K562 (cell line): ENCODE results near the gene KLHL33.

Source experiments
- AFF4 ChIP-seq: sonication (generic); formaldehyde crosslinking; IDR thresholded peaks from 2 replicates; pipeline ENCODE4 v1.8.0; 2023; ENCODE audit warnings: mild to moderate bottlenecking, missing genetic modification reagents
- CEBPB ChIP-seq: fragments of 450-650 bp; IDR thresholded peaks from 2 replicates; pipeline ENCODE4 v1.6.1; 2016; ENCODE audit warnings: missing genetic modification characterization, missing compliant biosample characterization
- CTCF ChIP-seq, 3 experiments: IDR thresholded peaks in 2 of 3; conservative IDR thresholded peaks in 1 of 3; 2 replicates each; pipeline ENCODE4 v1.5.1; 2011 to 2012; ENCODE audit warnings: low read length in 3 of 3, mild to moderate bottlenecking in 3 of 3, control low read depth in 2 of 3, improper control_type of control experiment in 1 of 3, inconsistent platforms in 1 of 3, low read depth in 1 of 3, mixed read lengths in 1 of 3, moderate library complexity in 1 of 3; ENCODE audit not compliant: insufficient read depth in 2 of 3
- E4F1 ChIP-seq: fragments of 250-450 bp; sonication (Bioruptor Pico); IDR thresholded peaks from 2 replicates; pipeline ENCODE4 v1.5.0; 2021; ENCODE audit warnings: mild to moderate bottlenecking, borderline replicate concordance
- ELF1 ChIP-seq: fragments of 200-800 bp; sonication (Bioruptor generic); IDR thresholded peaks from 2 replicates; pipeline ENCODE4 v1.6.1; 2016; ENCODE audit warnings: missing genetic modification characterization, missing compliant biosample characterization
- FOXM1 ChIP-seq, 2 experiments: fragments of 450-650 bp in 1 of 2; sonication (generic) in 1 of 2; formaldehyde crosslinking in 1 of 2; IDR thresholded peaks; 2 replicates each; pipeline versions ENCODE4 v1.6.1 to v1.9.0; 2017 to 2022; ENCODE audit warnings: low read depth in 2 of 2, mild to moderate bottlenecking in 2 of 2, missing genetic modification reagents in 1 of 2, moderate library complexity in 1 of 2
- HBP1 ChIP-seq: fragments of 450-650 bp; formaldehyde crosslinking; IDR thresholded peaks from 2 replicates; pipeline ENCODE4 v1.4.0; 2022; ENCODE audit warnings: missing genetic modification characterization
- PHF8 ChIP-seq: fragments of 200-600 bp; sonication (generic); IDR thresholded peaks from 2 replicates; pipeline ENCODE4 v1.6.1; 2012; ENCODE audit warnings: mixed run types, mild to moderate bottlenecking, inconsistent platforms, low read length, moderate library complexity, borderline replicate concordance
- POLR2G ChIP-seq: fragments of 200-400 bp; formaldehyde crosslinking; IDR thresholded peaks from 2 replicates; pipeline ENCODE4 v1.6.1; 2017; ENCODE audit warnings: low read depth, mild to moderate bottlenecking, antibody characterized with exemption, low read length, moderate library complexity
- PRMT5 ChIP-seq: sonication (generic); formaldehyde crosslinking; IDR thresholded peaks from 2 replicates; pipeline ENCODE4 v1.5.0; 2020; ENCODE audit warnings: missing genetic modification reagents
- TAF1 ChIP-seq: IDR thresholded peaks from 2 replicates; pipeline ENCODE4 v1.6.1; 2011; ENCODE audit warnings: mild to moderate bottlenecking, low read length, moderate library complexity; ENCODE audit not compliant: insufficient read depth, control insufficient read depth, severe bottlenecking; ENCODE audit errors: extremely low read depth

GRCh38 chr14:20477211-20477876, 41.4 kb upstream of the KLHL33 start:
- TF ChIP-seq E4F1 (CRISPR knock-in tag) (no peak), TAF1 (no peak), CEBPB (tag) (peak; percentile 50), HBP1 (CRISPR knock-in tag) (peak; percentile 27; the same call in 1 of the 2 replicates), PRMT5 (CRISPR knock-in tag) (no peak), POLR2G (no peak), FOXM1 (IDR thresholded peaks at IDR 0.05; ENCODE audit: low read depth) (no peak), FOXM1 (CRISPR knock-in tag; IDR thresholded peaks at IDR 0.05; ENCODE audit: low read depth) (no peak), ELF1 (tag) (no peak), PHF8 (no peak), CTCF (IDR thresholded peaks at IDR 0.05 in 2 of 3, conservative IDR thresholded peaks at IDR 0.05 in 1 of 3; ENCODE audit: insufficient read depth in 2 of 3, low read depth in 1 of 3, low read length in 3 of 3) (no peak), AFF4 (no peak; the same call in 1 of the 2 replicates)
